ENCODE data around the gene COL26A1. TPM values are rescaled to one million over a fixed set of nuclear protein-coding genes. Genes with fewer than 3 reads are reported as not detected.
A peak's percentile ranks its signal among the peaks of the same experiment; 100 is the strongest.

The COL26A1 gene
- total RNA-seq, 3 donors from 2014 or later (not counting 1 experiment from before 2014, with no cell fraction given): 0.16 TPM; not detected in 2

DNA sequence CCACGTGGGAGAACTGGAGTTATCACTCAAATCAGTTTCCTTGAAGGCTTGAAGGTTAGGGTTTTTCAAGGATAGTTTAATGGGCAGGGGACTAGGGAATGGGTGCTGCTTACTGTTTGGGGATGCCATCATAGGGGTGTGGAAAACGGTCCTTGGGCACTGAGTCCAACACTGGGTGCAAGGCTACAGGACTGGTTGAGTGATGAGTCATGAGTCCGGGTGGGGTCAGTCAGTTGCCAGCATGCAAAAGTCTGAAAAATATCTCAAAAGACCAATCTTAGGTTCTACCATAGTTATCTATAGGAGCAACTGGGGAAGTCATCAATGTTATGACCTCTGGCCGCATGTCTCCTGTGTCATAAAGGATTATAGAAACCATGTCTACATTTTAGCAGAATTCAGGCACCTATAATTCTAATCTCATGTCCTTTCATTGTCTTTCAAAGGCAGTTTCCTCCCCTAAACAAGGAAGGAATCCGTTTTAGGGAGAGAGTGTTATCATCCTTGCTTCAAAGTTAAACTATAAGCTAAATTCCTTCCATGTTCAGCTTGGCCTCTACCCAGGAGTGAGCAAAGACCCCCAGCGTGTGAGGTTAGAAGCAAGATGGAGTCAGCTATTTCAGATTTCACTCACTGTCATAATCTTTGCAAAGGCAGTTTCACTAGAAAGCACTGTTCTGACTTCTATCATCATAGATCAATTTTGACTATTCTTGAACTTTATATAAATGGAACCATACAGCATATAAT, 94.5 kb downstream of the COL26A1 start:
- DNase-seq: no peak
- H3K4me1 ChIP-seq (ENCODE audit: control insufficient read depth, insufficient read depth, low read length): no peaks in the 10 kb centered on the region
- no peaks in the 10 kb centered on the region for H3K36me3 Mint-ChIP-seq
- no peak for ATAC-seq
- H3K27ac ChIP-seq (ENCODE audit: low read length): no peak overlapping the region
- no peak overlapping the region for H3K27ac Mint-ChIP-seq
- H3K36me3 ChIP-seq (ENCODE audit: control insufficient read depth, insufficient read depth, low read length): no peaks in the 10 kb centered on the region
- no peaks in the 10 kb centered on the region for H3K27me3 Mint-ChIP-seq (ENCODE audit: low read depth in 2 of 2)
- TF ChIP-seq, protein P1, sequence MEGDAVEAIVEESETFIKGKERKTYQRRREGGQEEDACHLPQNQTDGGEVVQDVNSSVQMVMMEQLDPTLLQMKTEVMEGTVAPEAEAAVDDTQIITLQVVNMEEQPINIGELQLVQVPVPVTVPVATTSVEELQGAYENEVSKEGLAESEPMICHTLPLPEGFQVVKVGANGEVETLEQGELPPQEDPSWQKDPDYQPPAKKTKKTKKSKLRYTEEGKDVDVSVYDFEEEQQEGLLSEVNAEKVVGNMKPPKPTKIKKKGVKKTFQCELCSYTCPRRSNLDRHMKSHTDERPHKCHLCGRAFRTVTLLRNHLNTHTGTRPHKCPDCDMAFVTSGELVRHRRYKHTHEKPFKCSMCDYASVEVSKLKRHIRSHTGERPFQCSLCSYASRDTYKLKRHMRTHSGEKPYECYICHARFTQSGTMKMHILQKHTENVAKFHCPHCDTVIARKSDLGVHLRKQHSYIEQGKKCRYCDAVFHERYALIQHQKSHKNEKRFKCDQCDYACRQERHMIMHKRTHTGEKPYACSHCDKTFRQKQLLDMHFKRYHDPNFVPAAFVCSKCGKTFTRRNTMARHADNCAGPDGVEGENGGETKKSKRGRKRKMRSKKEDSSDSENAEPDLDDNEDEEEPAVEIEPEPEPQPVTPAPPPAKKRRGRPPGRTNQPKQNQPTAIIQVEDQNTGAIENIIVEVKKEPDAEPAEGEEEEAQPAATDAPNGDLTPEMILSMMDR (IDR thresholded peaks at IDR 0.05): no peak
- intact Hi-C loops (cut with micrococcal nuclease): no loop called here
- H3K27me3 ChIP-seq (ENCODE audit: control insufficient read depth, insufficient read depth, low read length): no peaks in the 10 kb centered on the region
- no peak overlapping the region for H3K4me3 ChIP-seq (ENCODE audit: low read length)
- no peak overlapping the region for H3K4me3 Mint-ChIP-seq
- no peaks in the 10 kb centered on the region for H3K9me3 ChIP-seq (ENCODE audit: control insufficient read depth, insufficient read depth, low read length)
- H3K4me1 Mint-ChIP-seq: no peaks in the 10 kb centered on the region
- 84% methylated on average over 4 of the region's 6 CpGs for WGBS (ENCODE audit: insufficient coverage)
- H3K9me3 Mint-ChIP-seq: no peaks in the 10 kb centered on the region

DNA sequence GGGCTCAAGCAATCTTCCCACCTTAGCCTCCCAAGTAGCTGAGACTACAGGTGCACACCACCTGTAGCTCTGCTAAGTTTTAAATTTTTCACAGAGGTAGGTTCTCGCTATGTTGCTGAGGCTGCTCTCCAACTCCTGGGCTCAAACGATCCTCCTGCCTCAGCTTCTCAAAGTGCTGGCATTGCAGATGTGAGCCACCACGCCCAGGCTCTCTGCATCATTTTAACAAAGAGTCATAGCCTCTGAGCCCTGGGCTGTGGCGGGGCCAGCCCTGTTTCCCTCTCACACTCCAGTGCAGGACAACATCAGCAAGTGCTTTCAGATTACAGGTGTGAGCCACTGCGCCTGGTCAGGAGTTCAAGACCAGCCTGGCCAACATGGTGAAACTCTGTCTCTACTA, 102.5 kb downstream of the COL26A1 start:
- peaks cover 14% of the 10 kb centered on the region for H3K4me1 ChIP-seq (ENCODE audit: control insufficient read depth, insufficient read depth, low read length)
- no peaks in the 10 kb centered on the region for H3K36me3 ChIP-seq (ENCODE audit: control insufficient read depth, insufficient read depth, low read length)
- TF ChIP-seq, protein P1 (IDR thresholded peaks at IDR 0.05): no peak
- H3K27me3 ChIP-seq (ENCODE audit: control insufficient read depth, insufficient read depth, low read length): no peaks in the 10 kb centered on the region
- Mint-ChIP-seq H3K9me3 (no peaks in the 10 kb centered on the region), H3K4me1 (peaks cover 0 to 14% of the 10 kb centered on the region in 2 donors), H3K27ac (peak overlapping the region in 1 of 2 donors; percentile 30), H3K4me3 (peak overlapping the region; percentile 78), H3K27me3 (ENCODE audit: low read depth in 2 of 2) (no peaks in the 10 kb centered on the region), H3K36me3 (no peaks in the 10 kb centered on the region)
- DNase-seq: no peak
- intact Hi-C loops (cut with micrococcal nuclease): no loop called here
- H3K27ac ChIP-seq (ENCODE audit: low read length): no peak overlapping the region
- no peak for ATAC-seq
- WGBS (ENCODE audit: insufficient coverage): 83% methylated on average over 5 of the region's 5 CpGs
- H3K4me3 ChIP-seq (ENCODE audit: low read length): no peak overlapping the region
- H3K9me3 ChIP-seq (ENCODE audit: control insufficient read depth, insufficient read depth, low read length): no peaks in the 10 kb centered on the region

DNA sequence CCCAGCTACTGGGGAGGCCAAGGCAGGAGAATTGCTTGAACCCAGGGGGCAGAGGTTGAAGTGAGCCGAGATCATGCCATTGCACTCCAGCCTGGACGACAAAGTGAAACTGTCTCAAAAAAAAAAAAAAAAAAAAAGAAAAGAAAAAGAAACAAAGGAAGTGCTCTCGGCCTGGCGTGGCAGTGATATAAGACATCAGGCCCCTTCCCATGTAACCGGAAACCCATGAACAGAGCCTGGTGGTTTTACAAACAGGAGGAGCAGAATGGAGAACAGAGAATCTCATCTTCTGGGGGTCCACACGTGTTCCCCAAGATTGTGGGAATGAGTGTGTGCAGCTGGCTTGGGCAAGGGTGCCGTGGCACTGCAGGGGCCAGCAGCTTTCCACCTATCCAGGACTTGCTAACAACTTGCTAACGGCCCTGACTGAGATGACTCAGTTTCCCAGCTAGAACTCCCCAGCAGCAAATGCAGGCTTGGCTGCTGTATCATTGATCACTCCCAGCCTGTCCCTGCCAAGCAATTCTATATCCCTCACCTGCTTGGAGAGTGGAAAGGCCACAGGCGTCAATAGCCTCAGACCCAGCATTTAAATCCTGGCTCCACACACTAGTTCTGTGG, 103.0 kb downstream of the COL26A1 start:
- no peaks in the 10 kb centered on the region for H3K27me3 Mint-ChIP-seq (ENCODE audit: low read depth in 2 of 2)
- H3K27ac ChIP-seq (ENCODE audit: low read length): no peak overlapping the region
- H3K27me3 ChIP-seq (ENCODE audit: control insufficient read depth, insufficient read depth, low read length): no peaks in the 10 kb centered on the region
- intact Hi-C loops (cut with micrococcal nuclease): no loop called here
- H3K27ac Mint-ChIP-seq: peak overlapping the region in 1 of 2 donors; percentile 30
- H3K4me3 Mint-ChIP-seq: peak overlapping the region; percentile 78
- no peaks in the 10 kb centered on the region for H3K36me3 Mint-ChIP-seq
- H3K4me3 ChIP-seq (ENCODE audit: low read length): no peak overlapping the region
- DNase-seq (peak in 1 of 2 donors; percentile 45), ATAC-seq (peak in 2 of 3 donors; percentile 21 to 35)
- no peaks in the 10 kb centered on the region for H3K9me3 Mint-ChIP-seq
- WGBS (ENCODE audit: insufficient coverage): 24% methylated on average over 9 of the region's 9 CpGs
- peaks cover 0 to 14% of the 10 kb centered on the region in 2 donors for H3K4me1 Mint-ChIP-seq
- H3K4me1 ChIP-seq (ENCODE audit: control insufficient read depth, insufficient read depth, low read length): peaks cover 14% of the 10 kb centered on the region
- no peaks in the 10 kb centered on the region for H3K36me3 ChIP-seq (ENCODE audit: control insufficient read depth, insufficient read depth, low read length)
- H3K9me3 ChIP-seq (ENCODE audit: control insufficient read depth, insufficient read depth, low read length): no peaks in the 10 kb centered on the region
- TF ChIP-seq, protein P1 (IDR thresholded peaks at IDR 0.05): no peak
